Thymus (tissue), 11 donors: ENCODE data around the gene MERTK. TPM values are rescaled to one million over a fixed set of nuclear protein-coding genes. Genes with fewer than 3 reads are reported as not detected.
"Not testable (repeated sequence)": the region's sequence is repeated elsewhere in the genome, so short reads cannot be mapped to it uniquely, and the experiment has no call there.

Source experiments
- DNase-seq, 9 donors: peaks; one replicate each; pipeline ENCODE4 v3.0.0-alpha.2; 2013; ENCODE audit warnings: low spot score in 9 of 9, low read depth in 6 of 9, missing footprints in 1 of 9
- H3K27ac ChIP-seq, 2 donors: one replicate each; pipeline ENCODE4 v1.5.1; 2013; ENCODE audit warnings: control low read depth in 1 of 2, low read depth in 1 of 2, low read length in 1 of 2, mild to moderate bottlenecking in 1 of 2, moderate library complexity in 1 of 2
- H3K27me3 ChIP-seq, 2 donors: one replicate each; pipeline ENCODE4 v1.5.1; 2013; ENCODE audit warnings: low read length in 1 of 2; ENCODE audit not compliant: control insufficient read depth in 2 of 2, insufficient read depth in 1 of 2
- H3K36me3 ChIP-seq, 2 donors: one replicate each; pipeline ENCODE4 v1.5.1; 2013; ENCODE audit warnings: low read length in 1 of 2, mild to moderate bottlenecking in 1 of 2, moderate library complexity in 1 of 2; ENCODE audit not compliant: control insufficient read depth in 2 of 2, insufficient read depth in 2 of 2
- H3K4me1 ChIP-seq, 2 donors: one replicate each; pipeline ENCODE4 v1.5.1; 2013; ENCODE audit warnings: low read length in 2 of 2; ENCODE audit not compliant: control insufficient read depth in 2 of 2, insufficient read depth in 2 of 2
- H3K4me3 ChIP-seq, 2 donors: one replicate each; pipeline ENCODE4 v1.5.1; 2013; ENCODE audit warnings: low read length in 2 of 2, control low read depth in 1 of 2, mild to moderate bottlenecking in 1 of 2
- H3K9me3 ChIP-seq, 2 donors: one replicate each; pipeline ENCODE4 v1.5.1; 2013; ENCODE audit warnings: low read length in 1 of 2, mild to moderate bottlenecking in 1 of 2; ENCODE audit not compliant: control insufficient read depth in 2 of 2, insufficient read depth in 1 of 2
- WGBS: extraction: QIAGEN DNeasy Blood & Tissue Kit; methylation state at CpG from one replicate; pipeline ENCODE4 v1.1.7; 2013; 5-methylcytosine and 5-hydroxymethylcytosine counted together
- polyA plus RNA-seq: library from polyadenylated mRNA; stranded (reverse); fragments of 200-250 nt; gene quantifications from one replicate; pipeline ENCODE4 v1.2.3, GENCODE V29; 2013
- total RNA-seq: library from RNA; stranded (reverse); fragments of 120-200 nt; gene quantifications from one replicate; pipeline ENCODE4 v1.2.4, GENCODE V29; 2013
- donor health status: healthy.

The MERTK gene
- total and polyA plus RNA-seq, 2 donors, result 5.7 to 16.5 TPM

- no peak for DNase-seq
- Histone ChIP-seq H3K27ac (no peak overlapping the region), H3K27me3 (no peaks in the 10 kb centered on the region), H3K9me3 (no peaks in the 10 kb centered on the region), H3K4me1 (peaks cover 0 to 4% of the 10 kb centered on the region in 2 donors), H3K4me3 (no peak overlapping the region), H3K36me3 (no peaks in the 10 kb centered on the region)
- 97% methylated on average over 4 of the region's 4 CpGs for WGBS
Measured at GRCh38 chr2:111948832-111949231, 50.4 kb downstream of the MERTK start.

- WGBS, result 95% methylated on average over 1 of the region's 1 CpG
- no peaks in the 10 kb centered on the region for H3K36me3 ChIP-seq
- H3K9me3 ChIP-seq, result no peaks in the 10 kb centered on the region
- H3K27me3 ChIP-seq, result no peaks in the 10 kb centered on the region
- DNase-seq, result no peak
- H3K4me3 ChIP-seq, result no peak overlapping the region
- no peak overlapping the region for H3K27ac ChIP-seq
- H3K4me1 ChIP-seq, result peaks cover 0 to 4% of the 10 kb centered on the region in 2 donors
Measured at GRCh38 chr2:111950236-111950635, 51.8 kb downstream of the MERTK start.

GRCh38 chr2:111951486-111951885, 53.1 kb downstream of the MERTK start:
- Histone ChIP-seq H3K27ac (no peak overlapping the region), H3K36me3 (no peaks in the 10 kb centered on the region), H3K27me3 (no peaks in the 10 kb centered on the region), H3K4me1 (no peaks in the 10 kb centered on the region), H3K4me3 (no peak overlapping the region), H3K9me3 (no peaks in the 10 kb centered on the region)
- DNase-seq, result no peak
- WGBS, result 99% methylated on average over 2 of the region's 2 CpGs

GRCh38 chr2:111952871-111953452, 54.6 kb downstream of the MERTK start:
- Histone ChIP-seq H3K27ac (no peak overlapping the region), H3K9me3 (no peaks in the 10 kb centered on the region), H3K4me3 (no peak overlapping the region), H3K4me1 (no peaks in the 10 kb centered on the region), H3K27me3 (no peaks in the 10 kb centered on the region), H3K36me3 (peaks cover 0 to 2% of the 10 kb centered on the region in 2 donors)
- 95% methylated on average over 6 of the region's 6 CpGs for WGBS
- DNase-seq, result no peak

GRCh38 chr2:111954602-111955332, 56.4 kb downstream of the MERTK start:
- Histone ChIP-seq H3K4me3 (no peak overlapping the region), H3K36me3 (peaks cover 0 to 2% of the 10 kb centered on the region in 2 donors), H3K27ac (no peak overlapping the region), H3K4me1 (no peaks in the 10 kb centered on the region), H3K9me3 (no peaks in the 10 kb centered on the region), H3K27me3 (no peaks in the 10 kb centered on the region)
- WGBS, result 86% methylated on average over 6 of the region's 6 CpGs
- no peak for DNase-seq

GRCh38 chr2:111957872-111958354, 59.5 kb downstream of the MERTK start:
- no peak overlapping the region for H3K4me3 ChIP-seq
- no peak for DNase-seq
- H3K27me3 ChIP-seq, result no peaks in the 10 kb centered on the region
- 97% methylated on average over 6 of the region's 6 CpGs for WGBS
- H3K9me3 ChIP-seq, result no peaks in the 10 kb centered on the region
- no peak overlapping the region for H3K27ac ChIP-seq
- peaks cover 0 to 2% of the 10 kb centered on the region in 2 donors for H3K36me3 ChIP-seq
- H3K4me1 ChIP-seq, result no peaks in the 10 kb centered on the region

GRCh38 chr2:111958901-111959300, 60.5 kb downstream of the MERTK start:
- DNase-seq, result no peak
- no peaks in the 10 kb centered on the region for H3K4me1 ChIP-seq
- no peak overlapping the region for H3K27ac ChIP-seq
- H3K27me3 ChIP-seq, result no peaks in the 10 kb centered on the region
- H3K4me3 ChIP-seq, result no peak overlapping the region
- WGBS, result 96% methylated on average over 1 of the region's 1 CpG
- H3K36me3 ChIP-seq, result peaks cover 0 to 2% of the 10 kb centered on the region in 2 donors
- no peaks in the 10 kb centered on the region for H3K9me3 ChIP-seq

- H3K9me3 ChIP-seq, result no peaks in the 10 kb centered on the region
- no peaks in the 10 kb centered on the region for H3K27me3 ChIP-seq
- H3K27ac ChIP-seq, result no peak overlapping the region
- H3K4me1 ChIP-seq, result no peaks in the 10 kb centered on the region
- H3K4me3 ChIP-seq, result no peak overlapping the region
- H3K36me3 ChIP-seq, result peaks cover 0 to 2% of the 10 kb centered on the region in 2 donors
- DNase-seq, result no peak
- 95% methylated on average over 7 of the region's 7 CpGs for WGBS
Measured at GRCh38 chr2:111961663-111962062, 63.3 kb downstream of the MERTK start.

GRCh38 chr2:111963086-111963485, 64.7 kb downstream of the MERTK start:
- not testable (repeated sequence) for H3K27me3 ChIP-seq, H3K27ac ChIP-seq, H3K4me3 ChIP-seq, H3K36me3 ChIP-seq, DNase-seq, H3K4me1 ChIP-seq, H3K9me3 ChIP-seq
- 94% methylated on average over 8 of the region's 9 CpGs for WGBS
